HCT116 (cell line): Measurements from ENCODE around the gene CDC42EP5. TPM values are rescaled to one million over a fixed set of nuclear protein-coding genes. Genes with fewer than 3 reads are reported as not detected.
A peak's percentile ranks its signal among the peaks of the same experiment; 100 is the strongest.

Experiments
- ATAC-seq: fragments of 200-7000 bp; cut with Tn5 transposase; 2 replicates; pipeline ENCODE4 v1.9.1; 2020; ENCODE audit warnings: mild to moderate bottlenecking, moderate library complexity
- BruUV-seq: library from RNA; stranded (reverse); fragments of 400-500 nt; replicated peaks from 2 replicates; lab custom pipeline; 2021; lab: Mats Ljungman, UMichigan
- CTCF ChIA-PET: fragments of 300-600 bp; sonication (Branson Sonifier 250); formaldehyde crosslinking; loops from one replicate; lab custom pipeline; 2021; ENCODE audit warnings: antibody characterized with exemption; lab: Charles Lee
- POLR2A ChIA-PET: fragments of 300-600, 350-600 bp; sonication (Branson Sonifier 250); formaldehyde crosslinking; loops from one replicate; lab custom pipeline; 2021; ENCODE audit warnings: antibody characterized with exemption; lab: Charles Lee
- RAD21 ChIA-PET, 2 experiments: fragments of 300-600 bp; sonication (Branson Sonifier 250); formaldehyde crosslinking; loops; one replicate each; lab custom pipeline; 2023; ENCODE audit warnings: low total read pairs in 2 of 2; ENCODE audit not compliant: uncharacterized antibody in 2 of 2, unreplicated experiment in 2 of 2, low non-redundant PET in 1 of 2; lab: Charles Lee
- DNase-seq: peaks from one replicate; pipeline ENCODE4 v3.0.0-alpha.2; 2010; ENCODE audit warnings: low read depth, low spot score
- H2AFZ ChIP-seq: fragments of 200-600 bp; shearing (Covaris generic), sonication (generic); 2 replicates; pipeline ENCODE4 v1.6.1; 2017; ENCODE audit warnings: low read depth, mixed run types, mixed read lengths, antibody characterized with exemption, low read length; ENCODE audit not compliant: poor library complexity, severe bottlenecking
- H3K27ac ChIP-seq: 2 replicates; pipeline ENCODE4 v1.5.1; 2012; ENCODE audit warnings: low read depth, low read length
- H3K27me3 ChIP-seq: fragments of 200-600 bp; sonication (generic); 2 replicates; pipeline ENCODE4 v1.6.1; 2016; ENCODE audit warnings: mixed run types, low read length, mixed read lengths; ENCODE audit not compliant: insufficient read depth
- H3K36me3 ChIP-seq, 2 experiments: fragments of 200-500 bp in 1 of 2; fragments of 200-600 bp in 1 of 2; sonication (Bioruptor generic) in 1 of 2; sonication (generic) in 1 of 2; 2 replicates each; pipeline versions ENCODE4 v1.5.1 to v1.6.1; 2014 to 2016; ENCODE audit warnings: low read length in 2 of 2, inconsistent platforms in 1 of 2, mixed read lengths in 1 of 2, mixed run types in 1 of 2; ENCODE audit not compliant: insufficient read depth in 2 of 2, control insufficient read depth in 1 of 2
- H3K4me1 ChIP-seq, 2 experiments: fragments of 200-600 bp in 1 of 2; sonication (generic) in 1 of 2; 2 replicates each; pipeline versions ENCODE4 v1.5.1 to v1.6.1; 2012 to 2017; ENCODE audit warnings: low read length in 2 of 2, inconsistent platforms in 1 of 2, mild to moderate bottlenecking in 1 of 2, mixed read lengths in 1 of 2, mixed run types in 1 of 2, moderate library complexity in 1 of 2; ENCODE audit not compliant: insufficient read depth in 2 of 2, control insufficient read depth in 1 of 2
- H3K4me2 ChIP-seq: fragments of 200-600 bp; sonication (generic); 2 replicates; pipeline ENCODE4 v1.6.1; 2017; ENCODE audit warnings: mixed run types, low read length, mixed read lengths
- H3K4me3 ChIP-seq, 2 experiments: fragments of 200-600 bp in 1 of 2; sonication (generic) in 1 of 2; replicated peaks in 1 of 2; 2 replicates each; pipeline ENCODE4 v1.5.1; 2011 to 2016; ENCODE audit warnings: low read length in 2 of 2, control low read depth in 1 of 2, low read depth in 1 of 2, mild to moderate bottlenecking in 1 of 2, mixed read lengths in 1 of 2, mixed run types in 1 of 2
- H3K79me2 ChIP-seq: fragments of 200-600 bp; sonication (generic); 2 replicates; pipeline ENCODE4 v1.6.1; 2017; ENCODE audit warnings: mild to moderate bottlenecking, mixed run types, low read length, moderate library complexity, mixed read lengths; ENCODE audit not compliant: insufficient read depth
- H3K9ac ChIP-seq: fragments of 200-600 bp; sonication (generic); 2 replicates; pipeline ENCODE4 v1.6.1; 2016; ENCODE audit warnings: low read length, mixed read lengths
- H3K9me2 ChIP-seq: fragments of 200-600 bp; sonication (generic), shearing (Covaris generic); 2 replicates; pipeline ENCODE4 v1.6.1; 2017; ENCODE audit warnings: mixed run types, mild to moderate bottlenecking, moderate library complexity; ENCODE audit not compliant: insufficient read depth
- H3K9me3 ChIP-seq, 2 experiments: fragments of 200-500 bp in 1 of 2; fragments of 200-600 bp in 1 of 2; sonication (Bioruptor generic) in 1 of 2; sonication (generic) in 1 of 2; 2 replicates each; pipeline ENCODE4 v1.6.1; 2014 to 2017; ENCODE audit warnings: low read length in 2 of 2, mixed read lengths in 2 of 2, inconsistent platforms in 1 of 2, low read depth in 1 of 2, mild to moderate bottlenecking in 1 of 2, mixed run types in 1 of 2, moderate library complexity in 1 of 2; ENCODE audit not compliant: control insufficient read depth in 1 of 2, insufficient read depth in 1 of 2
- H4K20me1 ChIP-seq: fragments of 200-600 bp; sonication (generic), shearing (Covaris generic); 2 replicates; pipeline ENCODE4 v1.6.1; 2017; ENCODE audit warnings: mixed run types, mild to moderate bottlenecking, moderate library complexity; ENCODE audit not compliant: insufficient read depth
- CBX3 ChIP-seq: IDR thresholded peaks from 2 replicates; pipeline ENCODE4 v1.6.1; 2012; ENCODE audit warnings: low read depth
- CTCF ChIP-seq, 3 experiments: fragments of 200-600 bp in 1 of 3; sonication (generic) in 1 of 3; IDR thresholded peaks in 2 of 3; conservative IDR thresholded peaks in 1 of 3; 2 replicates each; pipeline ENCODE4 v1.5.1; 2012 to 2017; ENCODE audit warnings: low read depth in 2 of 3, low read length in 2 of 3, antibody characterized with exemption in 1 of 3, borderline replicate concordance in 1 of 3, control low read depth in 1 of 3, mild to moderate bottlenecking in 1 of 3, mixed read lengths in 1 of 3, mixed run types in 1 of 3, moderate library complexity in 1 of 3; ENCODE audit not compliant: insufficient read depth in 1 of 3
- EGR1 ChIP-seq: IDR thresholded peaks from 2 replicates; pipeline ENCODE4 v1.6.1; 2012; ENCODE audit warnings: low read depth
- ELF1 ChIP-seq: IDR thresholded peaks from 2 replicates; pipeline ENCODE4 v1.6.1; 2012; ENCODE audit warnings: low read depth, borderline replicate concordance
- FOSL1 ChIP-seq: IDR thresholded peaks from 2 replicates; pipeline ENCODE4 v1.6.1; 2012; ENCODE audit warnings: low read depth
- MAX ChIP-seq: IDR thresholded peaks from 2 replicates; pipeline ENCODE4 v1.6.1; 2012
- POLR2AphosphoS5 ChIP-seq: IDR thresholded peaks from 2 replicates; pipeline ENCODE4 v1.6.1; 2011; ENCODE audit warnings: mild to moderate bottlenecking, low read depth, low read length, moderate library complexity
- RAD21 ChIP-seq: IDR thresholded peaks from 2 replicates; pipeline ENCODE4 v1.6.1; 2012; ENCODE audit warnings: low read depth, mild to moderate bottlenecking
- SIN3A ChIP-seq: IDR thresholded peaks from 2 replicates; pipeline ENCODE4 v1.6.1; 2012; ENCODE audit warnings: low read depth
- SP1 ChIP-seq: IDR thresholded peaks from 2 replicates; pipeline ENCODE4 v1.6.1; 2012; ENCODE audit warnings: low read depth
- SRF ChIP-seq: IDR thresholded peaks from 2 replicates; pipeline ENCODE4 v1.6.1; 2012; ENCODE audit warnings: low read depth
- TCF7L2 ChIP-seq: IDR thresholded peaks from 2 replicates; pipeline ENCODE4 v1.7.0; 2011; ENCODE audit warnings: borderline replicate concordance, inconsistent platforms; ENCODE audit not compliant: insufficient read depth, insufficient read length; ENCODE audit errors: extremely low read depth
- YY1 ChIP-seq: IDR thresholded peaks from 2 replicates; pipeline ENCODE4 v1.6.1; 2011; ENCODE audit warnings: low read length, low read depth, moderate library complexity, mild to moderate bottlenecking; ENCODE audit not compliant: insufficient replicate concordance; ENCODE audit errors: extremely low read depth
- ZBTB33 ChIP-seq: IDR thresholded peaks from 2 replicates; pipeline ENCODE4 v1.6.1; 2011; ENCODE audit warnings: mild to moderate bottlenecking, low read length, moderate library complexity; ENCODE audit not compliant: insufficient replicate concordance; ENCODE audit errors: extremely low read depth
- ZFX ChIP-seq: fragments of 450-650 bp; IDR thresholded peaks from 2 replicates; pipeline ENCODE4 v1.6.1; 2017
- ZNF274 ChIP-seq: fragments of 200-500 bp; sonication (Bioruptor generic); IDR thresholded peaks from 2 replicates; pipeline ENCODE4 v1.6.1; 2014; ENCODE audit warnings: mild to moderate bottlenecking, low read depth, low read length, inconsistent platforms
- intact Hi-C: fragments of 100-400 bp; cut with micrococcal nuclease; formaldehyde crosslinking; loops from 2 replicates; pipeline ENCODE4 v1.10.0; 2022
- total RNA-seq: library from RNA; stranded (reverse); gene quantifications from one replicate; pipeline ENCODE4 v1.2.1, GENCODE V29; 2021; ENCODE audit not compliant: unreplicated experiment
- TF ChIP-seq, protein P1 (sequence below): IDR thresholded peaks from 2 replicates; pipeline ENCODE4 v1.6.1; 2012; ENCODE audit warnings: low read depth
- TF ChIP-seq, protein P2 (sequence below): IDR thresholded peaks from 2 replicates; pipeline ENCODE4 v1.6.1; 2012

CDC42EP5 gene
- total RNA-seq, 1 experiment from 2014 or later, result 0.64 TPM

DNA sequence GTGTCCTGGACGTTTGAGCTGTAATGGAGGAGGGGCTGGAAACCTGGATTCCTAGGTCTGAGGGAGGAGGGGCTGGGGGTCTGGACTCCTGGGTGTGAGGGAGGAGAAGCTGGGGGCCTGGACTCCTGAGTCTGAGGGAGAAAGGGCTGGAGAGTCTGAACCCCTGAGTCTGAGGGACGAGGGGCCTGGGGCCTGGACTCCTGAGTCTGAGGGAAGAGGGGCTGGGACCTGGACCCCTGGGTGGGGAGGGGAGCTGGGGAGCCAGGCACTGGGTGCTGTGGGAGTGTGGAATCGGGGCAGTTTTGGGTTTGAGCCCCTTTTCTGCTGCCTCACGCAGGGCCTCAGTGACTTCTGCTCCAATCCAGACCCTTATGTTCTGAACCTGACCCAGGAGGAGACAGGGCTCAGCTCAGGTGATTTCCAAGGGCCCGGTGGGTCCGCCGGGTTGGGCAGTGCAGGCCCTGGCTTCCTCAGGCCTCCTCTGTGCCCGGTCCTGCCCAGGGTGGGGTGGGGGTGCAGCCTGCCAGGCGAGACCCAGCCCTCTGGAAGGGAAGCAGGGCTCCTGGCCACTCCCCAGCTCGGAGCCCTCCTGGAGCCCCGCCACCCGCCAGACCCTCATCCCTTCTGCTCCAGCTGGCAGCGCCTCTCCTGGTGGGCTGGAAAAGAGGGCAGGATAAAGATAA is 43.4 kb downstream of the CDC42EP5 start:
- ATAC-seq (no peak), DNase-seq (no peak)
- H3K9me2 ChIP-seq, result no peaks in the 10 kb centered on the region
- intact Hi-C loops, result no loop called here
- peaks cover 29 to 36% of the 10 kb centered on the region in 2 experiments for H3K4me1 ChIP-seq
- TF ChIP-seq SRF (no peak), MAX (no peak), EGR1 (no peak), SP1 (no peak), ELF1 (no peak), RAD21 (no peak), TCF7L2 (no peak), FOSL1 (no peak), POLR2AphosphoS5 (no peak), SIN3A (no peak), YY1 (no peak), CTCF (IDR thresholded peaks at IDR 0.05 in 2 of 3, conservative IDR thresholded peaks at IDR 0.05 in 1 of 3; ENCODE audit: borderline replicate concordance in 1 of 3, insufficient read depth in 1 of 3, low read depth in 2 of 3, low read length in 2 of 3) (no peak), CBX3 (no peak), ZBTB33 (no peak), ZFX (no peak), ZNF274 (no peak)
- TF ChIP-seq, protein P1, sequence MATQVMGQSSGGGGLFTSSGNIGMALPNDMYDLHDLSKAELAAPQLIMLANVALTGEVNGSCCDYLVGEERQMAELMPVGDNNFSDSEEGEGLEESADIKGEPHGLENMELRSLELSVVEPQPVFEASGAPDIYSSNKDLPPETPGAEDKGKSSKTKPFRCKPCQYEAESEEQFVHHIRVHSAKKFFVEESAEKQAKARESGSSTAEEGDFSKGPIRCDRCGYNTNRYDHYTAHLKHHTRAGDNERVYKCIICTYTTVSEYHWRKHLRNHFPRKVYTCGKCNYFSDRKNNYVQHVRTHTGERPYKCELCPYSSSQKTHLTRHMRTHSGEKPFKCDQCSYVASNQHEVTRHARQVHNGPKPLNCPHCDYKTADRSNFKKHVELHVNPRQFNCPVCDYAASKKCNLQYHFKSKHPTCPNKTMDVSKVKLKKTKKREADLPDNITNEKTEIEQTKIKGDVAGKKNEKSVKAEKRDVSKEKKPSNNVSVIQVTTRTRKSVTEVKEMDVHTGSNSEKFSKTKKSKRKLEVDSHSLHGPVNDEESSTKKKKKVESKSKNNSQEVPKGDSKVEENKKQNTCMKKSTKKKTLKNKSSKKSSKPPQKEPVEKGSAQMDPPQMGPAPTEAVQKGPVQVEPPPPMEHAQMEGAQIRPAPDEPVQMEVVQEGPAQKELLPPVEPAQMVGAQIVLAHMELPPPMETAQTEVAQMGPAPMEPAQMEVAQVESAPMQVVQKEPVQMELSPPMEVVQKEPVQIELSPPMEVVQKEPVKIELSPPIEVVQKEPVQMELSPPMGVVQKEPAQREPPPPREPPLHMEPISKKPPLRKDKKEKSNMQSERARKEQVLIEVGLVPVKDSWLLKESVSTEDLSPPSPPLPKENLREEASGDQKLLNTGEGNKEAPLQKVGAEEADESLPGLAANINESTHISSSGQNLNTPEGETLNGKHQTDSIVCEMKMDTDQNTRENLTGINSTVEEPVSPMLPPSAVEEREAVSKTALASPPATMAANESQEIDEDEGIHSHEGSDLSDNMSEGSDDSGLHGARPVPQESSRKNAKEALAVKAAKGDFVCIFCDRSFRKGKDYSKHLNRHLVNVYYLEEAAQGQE, result no peak
- TF ChIP-seq, protein P2, sequence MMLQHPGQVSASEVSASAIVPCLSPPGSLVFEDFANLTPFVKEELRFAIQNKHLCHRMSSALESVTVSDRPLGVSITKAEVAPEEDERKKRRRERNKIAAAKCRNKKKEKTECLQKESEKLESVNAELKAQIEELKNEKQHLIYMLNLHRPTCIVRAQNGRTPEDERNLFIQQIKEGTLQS, result no peak
- peak overlapping the region; percentile 88 for H3K4me2 ChIP-seq
- no peaks in the 10 kb centered on the region for H3K27me3 ChIP-seq
- no TSS peak for BruUV-seq
- no peak overlapping the region for H3K9ac ChIP-seq
- no peak overlapping the region for H3K4me3 ChIP-seq
- POLR2A ChIA-PET, result no interaction called here
- H3K9me3 ChIP-seq, result no peaks in the 10 kb centered on the region
- RAD21 ChIA-PET, result no interaction called here
- H3K79me2 ChIP-seq, result no peaks in the 10 kb centered on the region
- CTCF ChIA-PET, result no interaction called here
- H2AFZ ChIP-seq, result no peak overlapping the region
- no peak overlapping the region for H3K27ac ChIP-seq
- H4K20me1 ChIP-seq, result no peaks in the 10 kb centered on the region
- H3K36me3 ChIP-seq, result no peaks in the 10 kb centered on the region
